Spleen (tissue), 3 donors: ENCODE results near the gene UBL5.

Experiments
- POLR2A ChIP-seq, 3 donors: fragments of 450-650 bp; IDR thresholded peaks; one replicate each; pipeline ENCODE4 v1.5.1; 2017; ENCODE audit warnings: antibody characterized with exemption in 3 of 3, mild to moderate bottlenecking in 1 of 3
- POLR2AphosphoS5 ChIP-seq, 3 donors: sonication (generic); formaldehyde crosslinking; IDR thresholded peaks; one replicate each; pipeline ENCODE4 v1.5.1; 2017; ENCODE audit warnings: antibody characterized with exemption in 3 of 3

- TF ChIP-seq POLR2A (IDR thresholded peaks at IDR 0.05) (no peak), POLR2AphosphoS5 (IDR thresholded peaks at IDR 0.05) (no peak)
These were observed 25.7 kb upstream of the UBL5 start for GRCh38 chr19:9801976-9802375.
